Liver (tissue), 9 donors: ENCODE data around the gene MYO18B. TPM values are rescaled to one million over a fixed set of nuclear protein-coding genes. Genes with fewer than 3 reads are reported as not detected.

Source experiments
- DNase-seq: peaks from one replicate; pipeline ENCODE4 v3.0.0-alpha.2; 2017; ENCODE audit warnings: low spot score
- H3K27ac ChIP-seq, 2 donors: one replicate each; pipeline ENCODE4 v1.7.0; 2013; ENCODE audit warnings: inconsistent platforms in 2 of 2, low read length in 2 of 2, control low read depth in 1 of 2, low read depth in 1 of 2, mild to moderate bottlenecking in 1 of 2
- H3K27me3 ChIP-seq, 4 donors: one replicate each; pipeline versions ENCODE4 v1.6.1 to v1.7.0; 2013; ENCODE audit warnings: low read length in 3 of 4, inconsistent platforms in 1 of 4, mild to moderate bottlenecking in 1 of 4, moderate library complexity in 1 of 4; ENCODE audit not compliant: control insufficient read depth in 4 of 4, insufficient read depth in 4 of 4
- H3K36me3 ChIP-seq, 4 donors: one replicate each; pipeline versions ENCODE4 v1.6.1 to v1.7.0; 2013; ENCODE audit warnings: low read length in 3 of 4, mild to moderate bottlenecking in 3 of 4, low read depth in 1 of 4, moderate library complexity in 1 of 4; ENCODE audit not compliant: control insufficient read depth in 4 of 4, insufficient read depth in 3 of 4
- H3K4me1 ChIP-seq, 4 donors: one replicate each; pipeline versions ENCODE4 v1.6.1 to v1.7.0; 2013; ENCODE audit warnings: low read length in 3 of 4, mild to moderate bottlenecking in 3 of 4, moderate library complexity in 1 of 4; ENCODE audit not compliant: control insufficient read depth in 4 of 4, insufficient read depth in 4 of 4
- H3K4me3 ChIP-seq, 3 donors: one replicate each; pipeline versions ENCODE4 v1.6.1 to v1.7.0; 2013; ENCODE audit warnings: low read length in 3 of 3, control low read depth in 1 of 3, low read depth in 1 of 3, mild to moderate bottlenecking in 1 of 3
- H3K9ac ChIP-seq, 2 donors: one replicate each; pipeline ENCODE4 v1.7.0; 2013; ENCODE audit warnings: low read length in 2 of 2, mild to moderate bottlenecking in 2 of 2, moderate library complexity in 2 of 2, control low read depth in 1 of 2, low read depth in 1 of 2
- H3K9me3 ChIP-seq, 4 donors: one replicate each; pipeline versions ENCODE4 v1.6.1 to v1.7.0; 2013; ENCODE audit warnings: low read length in 3 of 4; ENCODE audit not compliant: control insufficient read depth in 4 of 4
- ATF3 ChIP-seq: IDR thresholded peaks from 2 replicates; pipeline ENCODE4 v1.6.1; 2016; ENCODE audit warnings: antibody characterized with exemption
- CTCF ChIP-seq: fragments of 150-350 bp; IDR thresholded peaks from 2 replicates; pipeline ENCODE4 v1.5.1; 2017; ENCODE audit warnings: improper control_type of control experiment, low read depth, low read length; ENCODE audit not compliant: missing input control
- EGR1 ChIP-seq, 2 donors: IDR thresholded peaks; 2 replicates each; pipeline ENCODE4 v1.6.1; 2016 to 2018; ENCODE audit warnings: antibody characterized with exemption in 2 of 2, low read depth in 2 of 2
- FOXA1 ChIP-seq: IDR thresholded peaks from 2 replicates; pipeline ENCODE4 v1.6.1; 2016; ENCODE audit warnings: antibody characterized with exemption
- FOXA2 ChIP-seq: IDR thresholded peaks from 2 replicates; pipeline ENCODE4 v1.6.1; 2016; ENCODE audit warnings: antibody characterized with exemption
- GABPA ChIP-seq, 2 donors: IDR thresholded peaks in 1 of 2; conservative IDR thresholded peaks in 1 of 2; 2 replicates each; pipeline ENCODE4 v1.6.1; 2016; ENCODE audit warnings: antibody characterized with exemption in 2 of 2, mild to moderate bottlenecking in 1 of 2, moderate library complexity in 1 of 2
- HNF4A ChIP-seq, 2 donors: conservative IDR thresholded peaks; 2 replicates each; pipeline ENCODE4 v1.6.1; 2016; ENCODE audit warnings: antibody characterized with exemption in 2 of 2, mild to moderate bottlenecking in 2 of 2
- HNF4G ChIP-seq: IDR thresholded peaks from 2 replicates; pipeline ENCODE4 v1.6.1; 2016; ENCODE audit warnings: antibody characterized with exemption
- JUND ChIP-seq, 2 donors: IDR thresholded peaks; 2 replicates each; pipeline ENCODE4 v1.6.1; 2016; ENCODE audit warnings: antibody characterized with exemption in 2 of 2
- RAD21 ChIP-seq, 2 donors: IDR thresholded peaks; 2 replicates each; pipeline ENCODE4 v1.6.1; 2016; ENCODE audit warnings: antibody characterized with exemption in 2 of 2, mild to moderate bottlenecking in 2 of 2
- RXRA ChIP-seq, 2 donors: IDR thresholded peaks; 2 replicates each; pipeline ENCODE4 v1.6.1; 2017 to 2018; ENCODE audit warnings: antibody characterized with exemption in 2 of 2, mild to moderate bottlenecking in 1 of 2
- SP1 ChIP-seq: IDR thresholded peaks from 2 replicates; pipeline ENCODE4 v1.6.1; 2018; ENCODE audit warnings: antibody characterized with exemption, mild to moderate bottlenecking
- TAF1 ChIP-seq: conservative IDR thresholded peaks from 2 replicates; pipeline ENCODE4 v1.6.1; 2016; ENCODE audit warnings: antibody characterized with exemption, mild to moderate bottlenecking
- YY1 ChIP-seq: IDR thresholded peaks from 2 replicates; pipeline ENCODE4 v1.6.1; 2016; ENCODE audit warnings: antibody characterized with exemption, mild to moderate bottlenecking
- ZBTB33 ChIP-seq: IDR thresholded peaks from 2 replicates; pipeline ENCODE4 v1.6.1; 2016; ENCODE audit warnings: antibody characterized with exemption
- WGBS: extraction: QIAGEN DNeasy Blood & Tissue Kit; methylation state at CpG from one replicate; pipeline ENCODE4 v1.1.7; 2013; 5-methylcytosine and 5-hydroxymethylcytosine counted together
- polyA plus RNA-seq, 2 donors: library from polyadenylated mRNA; stranded (reverse) in 1 of 2; unstranded in 1 of 2; fragments of 200-250 nt in 1 of 2; fragments of >200 nt in 1 of 2; fragmentation: Nextera tagmentation in 1 of 2; extraction: Ambion mirVana in 1 of 2; gene quantifications; one replicate each; pipeline versions ENCODE4 v1.2.1 to v1.2.3, GENCODE V29; 2013 to 2015
- total RNA-seq, 2 donors: library from RNA; depleted of rRNA; stranded (reverse); fragments of >200 nt; gene quantifications; one replicate each; pipeline ENCODE4 v1.2.3, GENCODE V29; 2014
- TF ChIP-seq, protein P1 (sequence below): IDR thresholded peaks from 2 replicates; pipeline ENCODE4 v1.6.1; 2016; ENCODE audit warnings: antibody characterized with exemption, mild to moderate bottlenecking
- donor health status: healthy.
- donor health status: healthy.
- donor health status: healthy.
- donor health status: healthy.
- donor health status: healthy.

MYO18B gene
- total and polyA plus RNA-seq, 4 donors: under 0.01 to 4.2 (median 0.02) TPM; not detected in 1

GRCh38 chr22:25834490-25834889 lies 92.5 kb downstream of the MYO18B start (continued):
- no peak for TF ChIP-seq ATF3

- DNase-seq: no peak
- 70% methylated on average over 7 of the region's 7 CpGs for WGBS
- TF ChIP-seq TAF1 (no peak), CTCF (no peak), ZBTB33 (no peak), FOXA1 (no peak), RAD21 (IDR thresholded peaks at IDR 0.05) (no peak), FOXA2 (no peak), HNF4A (conservative IDR thresholded peaks at IDR 0.05) (no peak)
- Histone ChIP-seq H3K4me3 (no peak overlapping the region), H3K4me1 (no peaks in the 10 kb centered on the region), H3K27ac (no peak overlapping the region), H3K9me3 (peaks cover 0 to 2% (median 0%) of the 10 kb centered on the region in 4 donors), H3K27me3 (peaks cover 0 to 4% (median 0%) of the 10 kb centered on the region in 4 donors), H3K36me3 (no peaks in the 10 kb centered on the region), H3K9ac (no peak overlapping the region)
Observed at GRCh38 chr22:25835348-25835747, 93.4 kb downstream of the MYO18B start.

DNA sequence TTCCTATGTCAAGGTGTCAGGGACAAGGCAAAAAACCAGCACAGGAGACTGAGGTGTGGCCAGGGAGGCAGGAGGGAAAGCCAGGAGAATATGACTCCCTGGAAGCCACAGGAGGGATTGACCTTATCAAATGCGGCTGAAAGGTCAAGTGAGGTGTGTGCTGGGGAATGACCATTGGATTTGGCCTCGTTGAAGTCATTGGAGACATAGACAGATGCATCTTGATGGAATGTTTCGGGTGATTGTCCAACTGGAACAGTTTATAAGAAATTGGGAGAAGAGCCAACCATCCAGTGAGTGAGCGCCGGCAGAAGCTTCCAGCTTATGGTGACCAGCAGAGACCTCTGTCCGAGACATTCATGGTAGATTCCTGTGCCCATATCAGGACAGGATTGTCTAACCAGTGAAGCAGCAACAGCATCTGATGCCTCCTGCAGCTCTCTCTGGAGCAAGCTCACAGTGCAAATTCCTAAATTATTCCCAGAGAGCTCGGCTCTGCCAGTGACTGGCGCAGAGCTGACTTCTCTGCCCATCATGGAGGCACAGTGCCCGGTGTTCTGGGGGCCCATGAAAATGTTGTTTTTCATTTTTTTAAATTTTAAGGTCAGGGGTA lies 95.4 kb downstream of the MYO18B start:
- H3K4me3 ChIP-seq: no peak overlapping the region
- H3K9ac ChIP-seq: no peak overlapping the region
- DNase-seq: no peak
- H3K27me3 ChIP-seq: peaks cover 0 to under 1% (median 0%) of the 10 kb centered on the region in 4 donors
- H3K36me3 ChIP-seq: no peaks in the 10 kb centered on the region
- TF ChIP-seq RXRA (IDR thresholded peaks at IDR 0.05) (no peak), FOXA1 (no peak), EGR1 (IDR thresholded peaks at IDR 0.05; ENCODE audit: low read depth in 2 of 2) (no peak), SP1 (no peak), CTCF (no peak), HNF4G (no peak), FOXA2 (no peak), ZBTB33 (no peak), RAD21 (IDR thresholded peaks at IDR 0.05) (no peak), YY1 (no peak), HNF4A (conservative IDR thresholded peaks at IDR 0.05) (no peak), TAF1 (no peak), JUND (IDR thresholded peaks at IDR 0.05) (no peak), GABPA (IDR thresholded peaks at IDR 0.05 in 1 of 2, conservative IDR thresholded peaks at IDR 0.05 in 1 of 2) (no peak)
- TF ChIP-seq, protein P1, sequence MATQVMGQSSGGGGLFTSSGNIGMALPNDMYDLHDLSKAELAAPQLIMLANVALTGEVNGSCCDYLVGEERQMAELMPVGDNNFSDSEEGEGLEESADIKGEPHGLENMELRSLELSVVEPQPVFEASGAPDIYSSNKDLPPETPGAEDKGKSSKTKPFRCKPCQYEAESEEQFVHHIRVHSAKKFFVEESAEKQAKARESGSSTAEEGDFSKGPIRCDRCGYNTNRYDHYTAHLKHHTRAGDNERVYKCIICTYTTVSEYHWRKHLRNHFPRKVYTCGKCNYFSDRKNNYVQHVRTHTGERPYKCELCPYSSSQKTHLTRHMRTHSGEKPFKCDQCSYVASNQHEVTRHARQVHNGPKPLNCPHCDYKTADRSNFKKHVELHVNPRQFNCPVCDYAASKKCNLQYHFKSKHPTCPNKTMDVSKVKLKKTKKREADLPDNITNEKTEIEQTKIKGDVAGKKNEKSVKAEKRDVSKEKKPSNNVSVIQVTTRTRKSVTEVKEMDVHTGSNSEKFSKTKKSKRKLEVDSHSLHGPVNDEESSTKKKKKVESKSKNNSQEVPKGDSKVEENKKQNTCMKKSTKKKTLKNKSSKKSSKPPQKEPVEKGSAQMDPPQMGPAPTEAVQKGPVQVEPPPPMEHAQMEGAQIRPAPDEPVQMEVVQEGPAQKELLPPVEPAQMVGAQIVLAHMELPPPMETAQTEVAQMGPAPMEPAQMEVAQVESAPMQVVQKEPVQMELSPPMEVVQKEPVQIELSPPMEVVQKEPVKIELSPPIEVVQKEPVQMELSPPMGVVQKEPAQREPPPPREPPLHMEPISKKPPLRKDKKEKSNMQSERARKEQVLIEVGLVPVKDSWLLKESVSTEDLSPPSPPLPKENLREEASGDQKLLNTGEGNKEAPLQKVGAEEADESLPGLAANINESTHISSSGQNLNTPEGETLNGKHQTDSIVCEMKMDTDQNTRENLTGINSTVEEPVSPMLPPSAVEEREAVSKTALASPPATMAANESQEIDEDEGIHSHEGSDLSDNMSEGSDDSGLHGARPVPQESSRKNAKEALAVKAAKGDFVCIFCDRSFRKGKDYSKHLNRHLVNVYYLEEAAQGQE: no peak
- no peaks in the 10 kb centered on the region for H3K9me3 ChIP-seq
- H3K27ac ChIP-seq: no peak overlapping the region
- H3K4me1 ChIP-seq: no peaks in the 10 kb centered on the region
- 76% methylated on average over 9 of the region's 9 CpGs for WGBS
